PC-3 (cell line): ENCODE results near the gene CTRB2.

Experiments used
- EZH2 ChIP-seq: fragments of 300-600 bp; sonication (generic); IDR thresholded peaks from one replicate; pipeline ENCODE4 v1.6.1; 2017; ENCODE audit warnings: antibody characterized with exemption, mild to moderate bottlenecking, low read length; ENCODE audit not compliant: unreplicated experiment
- TF ChIP-seq, protein P1 (sequence below): fragments of 300-600 bp; sonication (generic); conservative IDR thresholded peaks from 2 replicates; pipeline ENCODE4 v1.5.1; 2017; ENCODE audit warnings: antibody characterized with exemption, low read depth, mild to moderate bottlenecking, low read length

DNA sequence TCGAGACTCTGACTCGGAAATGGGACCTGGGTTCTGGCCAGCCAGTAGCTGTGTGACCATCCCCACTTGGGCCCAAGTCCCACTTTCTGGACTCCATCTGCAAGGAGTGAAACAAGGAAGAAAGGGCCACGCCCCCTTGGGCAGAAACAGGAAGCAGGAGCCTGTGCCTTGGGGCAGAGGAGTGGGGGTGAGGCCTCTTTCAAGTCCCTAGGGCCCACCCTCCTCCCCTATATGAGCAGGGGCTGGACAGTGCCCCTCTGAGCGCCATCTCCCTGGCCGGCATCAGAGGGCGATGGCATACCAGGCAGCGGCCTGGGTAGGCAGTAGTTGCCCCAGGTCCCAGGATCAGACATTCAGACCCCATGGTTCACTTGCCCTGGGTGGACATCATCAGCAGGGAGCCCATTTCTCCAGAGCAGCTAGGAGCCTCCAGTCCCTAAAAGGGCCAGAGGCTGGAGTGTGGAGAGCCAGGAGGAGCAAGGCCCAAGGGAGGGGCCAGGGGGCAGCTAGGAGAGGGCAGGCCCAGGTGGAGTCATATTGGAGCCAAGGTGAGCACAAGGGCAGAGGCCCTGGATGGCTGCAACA, 37.4 kb upstream of the CTRB2 start:
- TF ChIP-seq, protein P1, sequence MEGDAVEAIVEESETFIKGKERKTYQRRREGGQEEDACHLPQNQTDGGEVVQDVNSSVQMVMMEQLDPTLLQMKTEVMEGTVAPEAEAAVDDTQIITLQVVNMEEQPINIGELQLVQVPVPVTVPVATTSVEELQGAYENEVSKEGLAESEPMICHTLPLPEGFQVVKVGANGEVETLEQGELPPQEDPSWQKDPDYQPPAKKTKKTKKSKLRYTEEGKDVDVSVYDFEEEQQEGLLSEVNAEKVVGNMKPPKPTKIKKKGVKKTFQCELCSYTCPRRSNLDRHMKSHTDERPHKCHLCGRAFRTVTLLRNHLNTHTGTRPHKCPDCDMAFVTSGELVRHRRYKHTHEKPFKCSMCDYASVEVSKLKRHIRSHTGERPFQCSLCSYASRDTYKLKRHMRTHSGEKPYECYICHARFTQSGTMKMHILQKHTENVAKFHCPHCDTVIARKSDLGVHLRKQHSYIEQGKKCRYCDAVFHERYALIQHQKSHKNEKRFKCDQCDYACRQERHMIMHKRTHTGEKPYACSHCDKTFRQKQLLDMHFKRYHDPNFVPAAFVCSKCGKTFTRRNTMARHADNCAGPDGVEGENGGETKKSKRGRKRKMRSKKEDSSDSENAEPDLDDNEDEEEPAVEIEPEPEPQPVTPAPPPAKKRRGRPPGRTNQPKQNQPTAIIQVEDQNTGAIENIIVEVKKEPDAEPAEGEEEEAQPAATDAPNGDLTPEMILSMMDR: no peak
- TF ChIP-seq EZH2: no peak
